GM19455 (cell line): Measurements from ENCODE around the gene TYW1.
A peak's percentile ranks its signal among the peaks of the same experiment; 100 is the strongest.
"Not testable (repeated sequence)": the region's sequence is repeated elsewhere in the genome, so short reads cannot be mapped to it uniquely, and the experiment has no call there.

Experiments
- ATAC-seq: cut with Tn5 transposase; IDR thresholded peaks from one replicate; pipeline ENCODE4 v1.9.1; 2021; ENCODE audit not compliant: unreplicated experiment

The TYW1 gene

DNA sequence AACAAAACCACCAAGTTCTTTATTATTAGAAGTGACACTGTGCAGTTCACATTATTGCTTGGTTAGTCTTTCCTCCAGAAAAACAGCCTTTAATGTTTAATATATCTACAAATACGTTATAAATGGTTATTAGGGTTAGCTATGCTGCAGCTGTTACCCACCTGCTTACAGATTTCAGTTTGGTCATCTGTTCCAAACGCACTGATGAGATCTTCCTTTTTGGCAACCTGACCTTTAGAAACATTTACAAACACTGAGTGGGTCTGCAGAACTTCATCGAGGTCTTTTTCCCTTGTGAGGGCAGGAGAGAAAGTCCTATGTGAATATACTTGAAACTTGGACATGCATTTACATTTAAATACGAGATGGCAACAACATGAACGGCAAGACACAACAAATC, 2.6 kb upstream of the TYW1 start:
- ATAC-seq, result not testable (repeated sequence)

DNA sequence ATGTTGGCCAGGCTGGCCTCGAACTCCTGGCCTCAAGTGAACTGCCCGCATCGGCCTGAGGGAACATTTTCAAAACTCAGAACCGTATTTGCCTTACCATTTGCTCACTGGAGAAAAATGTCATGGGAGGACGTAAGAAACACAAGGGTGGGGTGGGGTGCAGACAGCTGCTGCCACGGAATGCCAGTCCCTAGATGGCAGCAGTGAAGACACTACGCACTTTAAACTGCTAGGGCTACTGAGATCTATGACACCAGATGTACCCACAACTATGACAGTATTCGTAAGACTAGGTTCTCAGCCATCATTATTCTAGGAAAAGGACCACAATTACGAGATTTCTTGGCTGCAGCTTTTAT, 2.0 kb upstream of the TYW1 start:
- peak; percentile 21 for ATAC-seq

DNA sequence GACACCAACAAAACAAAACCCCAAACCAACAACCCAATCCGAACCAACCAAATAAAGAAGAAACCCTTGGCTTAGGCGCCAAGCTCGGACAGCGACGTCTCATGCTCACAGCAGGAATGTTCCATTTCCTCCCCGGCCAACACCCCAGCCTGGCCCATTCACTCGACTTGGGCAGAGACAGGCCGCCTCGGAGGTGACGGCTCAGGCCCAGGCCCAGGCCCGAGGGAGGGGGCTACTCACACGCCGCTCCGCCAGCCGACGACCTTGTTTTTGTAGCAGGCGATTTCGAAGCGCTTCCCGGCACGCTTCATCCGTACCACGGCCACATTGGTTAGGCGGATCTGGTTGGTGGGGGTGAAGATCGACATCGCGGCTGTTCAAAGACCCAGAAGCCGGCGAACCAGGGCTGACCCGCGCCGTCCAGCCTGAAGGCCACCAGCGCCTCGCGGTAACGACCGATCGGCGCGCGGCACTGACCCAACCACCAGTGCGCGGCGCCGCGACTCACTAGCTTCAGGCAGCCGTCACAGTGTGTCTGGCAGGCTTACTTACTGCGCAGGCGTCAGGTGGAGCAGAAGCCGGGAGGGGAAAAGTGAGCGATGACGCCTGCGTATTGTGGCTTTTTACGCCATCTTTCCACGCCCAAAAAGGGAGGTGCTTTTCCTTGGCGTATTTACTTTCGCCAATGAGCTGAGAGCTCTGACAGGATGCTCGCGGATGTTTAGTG, 1.4 kb upstream of the TYW1 start, which contains the start of gene SBDS:
Gene SBDS (minus strand): TSS at position 537 of the 727 bp plus-strand sequence. CDS start 169 bp downstream, at position 368.
- peak; percentile 63 for ATAC-seq

DNA sequence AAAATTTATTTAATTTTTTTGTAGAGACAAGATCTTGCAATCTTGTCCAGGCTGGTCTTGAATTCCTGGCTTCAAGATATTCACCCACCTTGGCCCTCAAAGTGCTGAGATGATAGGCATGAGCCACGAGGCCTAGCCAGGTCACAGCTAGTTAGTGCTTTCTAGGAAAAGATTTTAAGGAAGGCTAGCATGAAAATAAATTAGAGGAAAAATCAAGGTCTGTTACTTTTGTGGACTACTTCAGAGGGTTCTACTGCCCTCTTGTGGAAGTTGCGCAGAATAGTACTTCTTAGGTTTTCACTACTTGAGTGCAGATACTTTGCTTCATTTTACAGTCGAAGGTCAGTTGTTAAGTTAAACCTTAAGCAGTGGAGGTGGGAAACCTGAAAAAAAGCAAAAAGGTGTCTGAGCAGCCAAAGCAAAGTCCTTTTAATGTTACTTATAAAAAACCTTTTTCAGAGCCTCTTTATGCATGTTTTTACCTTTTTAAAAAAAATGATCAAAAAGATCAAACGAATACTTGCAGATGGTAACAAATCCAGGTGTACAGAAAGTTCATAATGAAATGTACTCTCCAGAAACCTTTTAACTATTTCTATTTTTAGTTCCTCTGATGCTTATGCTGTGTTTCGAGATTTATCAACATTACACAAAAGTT, 4.1 kb downstream of the TYW1 start:
- not testable (repeated sequence) for ATAC-seq

DNA sequence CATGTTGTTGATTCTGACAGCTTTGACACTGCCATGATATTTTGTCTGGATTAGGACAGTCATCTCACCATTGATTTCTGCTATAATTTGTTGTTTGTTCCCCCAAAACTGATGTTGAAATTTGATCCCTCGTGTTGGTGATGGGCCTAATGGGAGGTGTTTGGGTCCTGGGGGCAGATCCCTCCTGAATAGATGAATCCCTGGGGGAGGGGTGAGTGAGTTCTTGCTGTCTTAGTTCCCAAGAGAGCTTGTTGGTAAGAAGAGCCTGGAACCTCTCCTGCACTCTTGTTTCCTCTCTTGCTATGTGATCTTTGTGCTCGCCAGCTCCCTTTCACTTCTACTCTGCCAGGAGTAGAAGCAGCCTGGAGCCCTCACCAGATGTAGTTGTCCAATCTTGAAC, 7.5 kb downstream of the TYW1 start:
- ATAC-seq, result not testable (repeated sequence)

DNA sequence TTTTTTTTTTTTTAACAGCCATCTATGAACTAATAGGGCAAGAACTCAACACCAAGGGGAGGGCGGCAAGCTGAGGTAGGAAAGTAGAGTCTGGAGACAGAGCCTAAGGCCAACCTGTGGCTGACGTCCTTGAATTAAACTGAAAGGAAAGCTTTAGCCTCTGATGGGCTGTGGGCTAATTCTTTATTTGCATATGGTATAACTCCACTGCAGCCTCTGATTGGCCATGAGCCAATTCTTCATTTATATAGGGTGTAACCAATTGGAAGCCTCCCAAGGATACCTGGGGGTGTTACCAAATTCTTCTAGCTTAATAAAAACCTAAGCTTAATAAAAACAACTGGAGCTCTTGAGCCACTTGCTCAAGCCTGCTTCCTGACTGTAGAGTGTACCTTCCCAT, 10.3 kb downstream of the TYW1 start:
- no peak for ATAC-seq

DNA sequence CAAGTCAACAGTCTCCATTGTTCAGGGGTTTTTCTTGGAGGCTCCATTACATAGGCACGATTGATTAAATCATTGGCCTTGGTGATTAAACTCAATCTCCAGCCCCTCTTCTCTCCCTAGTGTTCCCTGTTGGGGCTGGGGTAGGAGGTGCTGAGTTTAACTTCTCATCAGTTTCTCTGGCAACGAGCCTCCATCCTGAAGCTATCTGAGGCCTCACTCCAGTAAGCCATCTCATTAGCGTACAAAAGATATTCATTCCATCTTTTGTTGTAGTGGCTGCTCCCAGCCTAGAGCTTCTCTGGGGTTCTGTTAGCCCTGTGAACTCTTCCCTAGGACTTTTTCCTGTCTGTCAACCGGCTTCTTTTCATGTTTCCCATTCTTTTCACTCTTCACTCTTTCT, 11.6 kb downstream of the TYW1 start:
- no peak for ATAC-seq

DNA sequence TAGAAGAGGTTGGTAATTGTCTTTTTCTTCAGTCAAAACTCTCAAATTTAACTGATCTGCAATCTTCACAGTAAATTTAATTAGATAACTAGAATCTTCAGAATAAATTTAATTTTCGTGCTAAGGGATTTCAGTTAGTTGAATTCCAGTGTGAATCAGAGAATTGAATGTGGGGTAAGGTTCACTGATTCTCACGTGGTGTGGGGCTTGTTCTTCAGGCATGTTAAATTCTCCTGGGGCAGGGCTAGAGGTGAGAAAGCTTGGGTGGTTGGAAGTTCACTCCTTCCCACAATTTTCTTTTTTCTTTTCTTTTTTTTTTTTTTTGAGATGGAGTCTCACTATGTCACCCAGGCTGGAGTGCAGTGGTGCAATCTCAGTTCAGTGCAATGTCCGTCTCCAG, 13.0 kb downstream of the TYW1 start:
- not testable (repeated sequence) for ATAC-seq

DNA sequence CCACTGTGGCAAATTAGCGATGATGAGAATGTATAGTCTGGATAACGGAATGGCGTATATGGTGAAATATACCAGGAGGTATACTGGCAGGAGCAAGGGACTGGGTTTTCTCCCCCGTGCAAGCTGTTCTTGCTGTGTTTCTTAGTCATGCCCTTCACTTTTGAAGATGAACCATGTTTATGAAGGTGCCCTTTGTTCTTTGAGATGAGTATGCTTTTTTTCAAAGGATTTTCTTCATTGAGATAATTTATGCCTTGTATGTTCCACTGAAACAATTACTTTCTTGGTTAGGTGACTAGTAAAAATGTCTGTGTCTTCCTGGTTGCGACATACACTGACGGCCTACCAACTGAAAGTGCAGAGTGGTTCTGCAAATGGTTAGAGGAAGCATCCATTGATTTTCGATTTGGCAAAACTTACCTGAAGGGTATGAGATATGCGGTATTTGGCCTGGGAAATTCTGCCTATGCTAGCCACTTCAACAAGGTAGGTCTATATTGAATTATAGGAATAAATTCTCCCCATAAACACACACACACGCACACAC, 17.5 kb downstream of the TYW1 start:
- not testable (repeated sequence) for ATAC-seq

DNA sequence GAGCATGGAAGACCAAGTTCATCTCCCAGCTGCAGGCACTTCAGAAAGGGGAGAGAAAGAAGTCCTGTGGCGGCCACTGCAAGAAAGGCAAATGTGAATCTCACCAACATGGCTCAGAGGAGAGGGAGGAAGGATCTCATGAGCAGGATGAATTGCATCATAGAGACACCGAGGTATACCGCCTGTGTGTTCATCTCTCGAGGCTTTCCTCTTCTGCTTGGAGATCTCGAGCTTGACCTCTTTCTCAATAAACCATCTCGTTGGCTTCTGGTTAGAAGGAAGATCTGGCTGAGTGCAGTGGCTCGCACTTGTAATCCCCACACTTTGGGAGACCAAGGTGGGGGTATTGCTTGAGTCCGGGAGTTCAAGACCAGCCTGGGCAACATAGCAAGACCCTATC, 21.3 kb downstream of the TYW1 start:
- not testable (repeated sequence) for ATAC-seq

DNA sequence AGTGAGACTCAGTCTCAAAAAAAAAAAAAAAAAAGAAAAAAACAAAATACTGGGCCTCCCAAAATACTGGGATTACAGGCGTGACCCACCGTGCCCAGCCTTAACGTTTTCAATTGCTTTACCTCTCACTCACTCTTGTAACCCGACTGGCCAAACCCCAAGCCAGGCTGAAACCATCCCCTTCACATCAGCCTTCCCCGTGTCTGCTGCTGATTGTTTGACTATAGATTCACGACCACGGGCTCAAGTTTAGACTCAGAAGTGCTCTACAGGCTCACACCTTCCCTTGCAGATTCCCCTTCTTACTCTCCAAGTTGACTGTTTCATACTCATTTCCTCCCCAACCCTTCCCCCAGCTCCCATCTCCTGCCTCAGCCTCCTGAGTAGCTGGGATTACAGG, 22.3 kb downstream of the TYW1 start:
- no peak for ATAC-seq

DNA sequence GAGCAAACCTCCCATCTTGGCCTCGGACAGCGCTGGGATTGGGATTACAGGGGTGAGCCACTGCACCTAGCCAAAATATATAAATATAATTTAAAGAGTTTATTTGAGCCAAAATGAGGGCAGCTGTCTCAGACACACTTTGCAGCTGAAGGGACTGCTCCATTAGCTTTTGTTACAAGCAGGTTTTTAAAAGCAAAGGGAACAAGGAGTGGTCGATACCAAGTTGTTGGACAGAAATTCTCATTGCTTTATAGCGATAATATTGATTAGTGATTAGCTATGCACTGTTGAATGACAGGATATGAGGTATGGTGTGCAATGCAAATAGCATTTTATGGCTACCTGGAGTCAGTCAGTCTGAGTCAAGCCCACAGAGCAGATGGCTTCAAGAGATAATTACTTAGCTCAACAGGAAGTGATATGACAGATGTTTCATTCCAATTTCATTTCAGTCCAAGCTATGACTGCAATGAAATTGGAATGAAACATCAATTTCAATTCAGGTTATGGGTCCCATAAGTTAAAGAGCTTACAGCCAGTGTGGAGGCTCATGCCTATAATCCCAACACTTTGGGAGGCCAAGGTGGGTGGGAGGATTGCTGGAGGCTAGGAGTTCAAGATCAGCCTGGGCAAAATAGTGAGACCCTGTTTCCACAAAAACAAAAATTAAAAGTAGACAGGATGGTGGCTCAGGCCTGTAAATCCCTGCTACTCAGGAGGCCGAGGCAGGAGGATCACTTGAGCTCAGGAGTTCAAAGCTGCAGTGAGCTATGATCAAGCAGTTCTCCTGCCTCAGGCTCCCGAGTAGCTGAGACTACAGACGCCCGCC, 23.1 kb downstream of the TYW1 start:
- ATAC-seq, result no peak

DNA sequence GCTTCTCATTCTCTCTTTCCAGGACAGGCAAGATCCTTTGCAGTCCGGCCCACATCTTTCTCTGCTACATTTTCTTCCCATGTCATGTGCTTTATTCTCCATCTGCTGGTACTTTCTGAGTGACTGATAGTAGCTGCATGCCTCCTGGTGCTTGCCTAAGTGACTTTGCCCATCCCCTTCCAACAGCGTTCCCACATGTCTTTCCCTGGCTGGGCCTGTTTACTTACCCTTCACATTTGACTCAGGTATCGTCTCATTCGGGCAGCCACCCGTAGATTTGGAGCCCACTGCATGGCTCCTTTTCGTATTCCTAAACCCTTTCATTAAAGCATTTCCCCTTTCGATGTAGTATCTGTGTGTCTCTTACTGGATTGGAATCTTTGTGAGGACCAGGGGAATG, 24.6 kb downstream of the TYW1 start:
- no peak for ATAC-seq

DNA sequence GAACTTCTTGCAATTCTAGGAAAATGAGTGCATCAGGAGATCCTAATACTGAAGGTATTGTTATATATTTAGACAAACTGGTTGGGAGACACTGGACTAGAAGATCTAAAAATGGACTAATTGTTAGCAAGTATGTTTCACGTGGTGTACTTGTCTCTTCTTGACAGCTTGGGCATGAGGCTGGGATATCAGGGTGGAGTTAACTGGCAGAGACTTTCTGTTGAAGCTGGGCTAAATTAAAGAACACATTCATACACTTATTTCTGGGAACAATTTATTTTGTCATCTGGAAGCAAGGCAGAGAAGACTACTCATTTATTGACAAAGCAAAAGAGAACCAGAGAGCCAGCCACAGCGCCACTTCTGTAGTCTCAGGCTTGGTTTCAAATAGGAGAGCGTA, 25.9 kb downstream of the TYW1 start:
- ATAC-seq, result no peak

DNA sequence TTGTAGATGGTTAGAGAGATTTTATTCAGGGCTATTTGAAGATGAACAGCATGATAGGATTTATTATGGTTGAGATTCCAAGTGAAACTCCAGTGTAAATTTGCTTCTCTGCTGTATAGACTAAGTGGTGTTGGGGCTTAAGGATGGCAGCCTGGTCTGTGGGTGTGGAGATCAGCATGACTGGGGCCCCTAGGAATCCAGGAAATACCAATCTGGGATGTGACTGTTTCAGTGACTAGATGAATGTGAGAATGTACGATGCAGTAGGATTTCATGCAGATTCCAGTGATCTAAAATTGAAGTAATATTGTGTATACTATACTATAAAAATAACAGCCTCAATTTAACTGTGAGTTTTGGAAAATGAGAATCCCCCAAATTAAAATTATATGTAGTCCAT, 28.8 kb downstream of the TYW1 start:
- ATAC-seq, result not testable (repeated sequence)

DNA sequence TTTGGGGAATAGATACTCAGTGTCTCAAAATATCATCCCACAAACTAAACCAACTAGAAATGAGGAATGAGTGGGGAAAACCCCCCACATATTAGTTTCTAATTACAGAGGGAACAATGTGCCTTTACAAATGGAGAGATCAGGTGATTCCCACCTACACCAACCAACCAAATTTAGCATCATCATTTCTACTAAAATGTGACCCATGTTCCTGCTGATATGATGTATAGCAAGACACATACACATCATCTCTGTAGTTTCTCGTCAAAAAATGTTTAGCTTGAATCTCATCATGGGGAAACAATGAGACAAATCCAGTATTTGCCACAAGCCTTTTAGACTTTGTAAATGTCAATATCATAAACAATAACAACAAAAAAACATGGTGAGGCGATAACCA, 35.1 kb downstream of the TYW1 start:
- ATAC-seq, result not testable (repeated sequence)

DNA sequence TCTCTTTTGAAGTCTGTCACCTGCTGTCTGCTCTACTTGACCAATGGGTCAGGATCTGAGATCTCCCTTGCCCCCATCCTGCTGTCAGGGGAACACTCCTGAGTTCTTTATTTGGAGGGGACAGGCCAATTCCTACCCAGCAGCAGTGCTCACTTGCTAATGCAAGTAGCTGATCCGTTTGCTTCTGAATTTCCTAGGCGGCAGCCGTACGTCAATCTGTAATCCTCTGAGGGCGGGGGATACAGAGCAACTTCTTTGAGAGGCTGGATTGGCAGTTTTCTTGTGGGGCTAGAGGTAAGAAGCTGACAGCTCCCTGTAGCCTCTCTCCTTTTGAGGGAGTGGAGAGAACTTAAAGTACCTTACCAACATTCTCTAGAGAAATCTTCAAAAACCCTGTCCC, 36.6 kb downstream of the TYW1 start:
- ATAC-seq, result no peak

DNA sequence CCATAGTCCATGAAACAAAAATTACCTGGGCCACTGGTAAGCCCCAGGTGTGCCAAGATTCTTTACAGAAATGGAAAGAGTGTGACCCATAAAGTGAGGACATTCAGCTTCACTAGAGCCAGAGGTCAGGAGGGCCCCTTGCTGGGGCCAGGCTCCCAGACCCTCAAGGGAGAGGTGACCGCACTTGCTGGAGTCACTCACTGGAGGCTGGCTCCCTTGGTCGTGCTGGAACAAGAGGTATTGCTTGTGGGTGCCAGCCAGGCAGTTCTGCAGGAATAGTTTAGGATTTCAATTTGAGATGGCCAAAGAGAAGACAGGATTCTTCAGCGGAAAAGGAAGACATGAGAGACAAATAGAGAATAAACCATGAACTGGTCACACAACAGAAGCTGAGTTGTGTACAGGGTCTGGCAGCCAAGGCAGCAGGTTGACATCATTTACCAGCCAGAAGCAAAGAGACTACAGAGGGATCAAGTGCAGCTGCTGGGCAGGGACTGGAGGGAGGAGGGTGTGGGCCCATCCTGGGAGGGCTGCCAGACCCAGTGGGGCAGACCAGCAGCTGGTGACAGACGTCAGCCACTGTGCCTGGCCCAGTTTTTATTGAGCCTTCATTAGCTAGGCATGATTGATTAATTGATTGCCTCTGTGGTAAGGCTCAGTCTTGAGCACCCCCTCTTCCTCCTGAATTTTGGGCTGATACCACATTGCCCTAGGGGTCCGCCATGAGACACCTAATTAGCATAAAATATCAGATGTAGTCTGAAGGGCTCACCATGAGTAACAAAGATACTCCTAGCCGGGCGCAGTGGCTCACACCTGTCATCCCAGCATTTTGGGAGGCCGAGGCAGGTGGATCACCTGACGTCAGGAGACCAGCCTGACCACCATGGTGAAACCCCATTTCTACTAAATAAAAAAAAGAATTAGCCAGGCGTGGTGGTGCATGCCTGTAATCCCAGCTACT, 40.1 kb downstream of the TYW1 start:
- ATAC-seq, result not testable (repeated sequence)

DNA sequence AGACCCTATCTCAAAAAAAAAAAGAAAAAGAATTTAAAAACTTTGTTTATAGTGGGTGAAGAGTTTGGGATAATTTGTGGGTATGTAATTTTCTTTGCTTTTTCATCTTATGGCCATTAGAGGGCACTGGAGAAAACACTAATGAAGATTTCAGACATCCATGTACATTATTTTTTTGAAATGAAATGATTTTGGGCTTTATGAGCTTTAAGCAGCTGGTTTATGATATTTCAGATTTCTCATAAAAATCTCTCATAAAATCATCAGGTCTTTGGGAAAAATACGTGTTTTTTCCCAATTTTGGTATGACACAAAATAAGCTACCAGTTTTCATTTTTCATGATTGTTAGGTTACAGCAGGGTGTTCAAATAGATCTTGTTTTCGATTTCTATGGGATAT, 44.2 kb downstream of the TYW1 start:
- not testable (repeated sequence) for ATAC-seq
